Stomach (tissue), 4 donors: ENCODE results near the gene PIGA.

Experiments
- CTCF ChIP-seq, 7 experiments: fragments of 450-650 bp in 4 of 7; fragments of 200-600 bp in 3 of 7; sonication (generic) in 3 of 7; IDR thresholded peaks; one replicate each; pipeline ENCODE4 v1.5.1; 2016 to 2019; ENCODE audit warnings: antibody characterized with exemption in 7 of 7, control low read depth in 2 of 7, mild to moderate bottlenecking in 1 of 7
- EP300 ChIP-seq: sonication (generic); formaldehyde crosslinking; IDR thresholded peaks from one replicate; pipeline ENCODE4 v1.6.1; 2017; ENCODE audit warnings: antibody characterized with exemption
- POLR2A ChIP-seq, 4 donors: fragments of 450-650 bp; IDR thresholded peaks; one replicate each; pipeline ENCODE4 v1.6.1; 2016; ENCODE audit warnings: antibody characterized with exemption in 4 of 4, control low read depth in 2 of 4, mild to moderate bottlenecking in 1 of 4, moderate library complexity in 1 of 4
- POLR2AphosphoS5 ChIP-seq, 3 donors: sonication (generic); formaldehyde crosslinking; IDR thresholded peaks; one replicate each; pipeline ENCODE4 v1.6.1; 2016; ENCODE audit warnings: antibody characterized with exemption in 3 of 3

GRCh38 chrX:15328131-15328530, 7.2 kb downstream of the PIGA start:
- TF ChIP-seq CTCF (IDR thresholded peaks at IDR 0.05) (no peak), POLR2AphosphoS5 (IDR thresholded peaks at IDR 0.05) (no peak), POLR2A (IDR thresholded peaks at IDR 0.05) (no peak), EP300 (no peak)
